HCT116 (cell line): ENCODE data around the gene EP300.

Experiments
- RAD21 ChIP-seq: IDR thresholded peaks from 2 replicates; pipeline ENCODE4 v1.6.1; 2012; ENCODE audit warnings: low read depth, mild to moderate bottlenecking
- TF ChIP-seq, protein P1 (sequence below): IDR thresholded peaks from 2 replicates; pipeline ENCODE4 v1.6.1; 2012; ENCODE audit warnings: low read depth

- TF ChIP-seq, protein P1, sequence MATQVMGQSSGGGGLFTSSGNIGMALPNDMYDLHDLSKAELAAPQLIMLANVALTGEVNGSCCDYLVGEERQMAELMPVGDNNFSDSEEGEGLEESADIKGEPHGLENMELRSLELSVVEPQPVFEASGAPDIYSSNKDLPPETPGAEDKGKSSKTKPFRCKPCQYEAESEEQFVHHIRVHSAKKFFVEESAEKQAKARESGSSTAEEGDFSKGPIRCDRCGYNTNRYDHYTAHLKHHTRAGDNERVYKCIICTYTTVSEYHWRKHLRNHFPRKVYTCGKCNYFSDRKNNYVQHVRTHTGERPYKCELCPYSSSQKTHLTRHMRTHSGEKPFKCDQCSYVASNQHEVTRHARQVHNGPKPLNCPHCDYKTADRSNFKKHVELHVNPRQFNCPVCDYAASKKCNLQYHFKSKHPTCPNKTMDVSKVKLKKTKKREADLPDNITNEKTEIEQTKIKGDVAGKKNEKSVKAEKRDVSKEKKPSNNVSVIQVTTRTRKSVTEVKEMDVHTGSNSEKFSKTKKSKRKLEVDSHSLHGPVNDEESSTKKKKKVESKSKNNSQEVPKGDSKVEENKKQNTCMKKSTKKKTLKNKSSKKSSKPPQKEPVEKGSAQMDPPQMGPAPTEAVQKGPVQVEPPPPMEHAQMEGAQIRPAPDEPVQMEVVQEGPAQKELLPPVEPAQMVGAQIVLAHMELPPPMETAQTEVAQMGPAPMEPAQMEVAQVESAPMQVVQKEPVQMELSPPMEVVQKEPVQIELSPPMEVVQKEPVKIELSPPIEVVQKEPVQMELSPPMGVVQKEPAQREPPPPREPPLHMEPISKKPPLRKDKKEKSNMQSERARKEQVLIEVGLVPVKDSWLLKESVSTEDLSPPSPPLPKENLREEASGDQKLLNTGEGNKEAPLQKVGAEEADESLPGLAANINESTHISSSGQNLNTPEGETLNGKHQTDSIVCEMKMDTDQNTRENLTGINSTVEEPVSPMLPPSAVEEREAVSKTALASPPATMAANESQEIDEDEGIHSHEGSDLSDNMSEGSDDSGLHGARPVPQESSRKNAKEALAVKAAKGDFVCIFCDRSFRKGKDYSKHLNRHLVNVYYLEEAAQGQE: no peak
- TF ChIP-seq RAD21: no peak
Measured at GRCh38 chr22:41076857-41077256, 15.5 kb upstream of the EP300 start.
